Uterus (tissue), 2 donors: ENCODE measurements around the gene PAK4.

Experiments used
- POLR2A ChIP-seq, 2 donors: fragments of 450-650 bp; IDR thresholded peaks; one replicate each; pipeline ENCODE4 v1.6.1; 2016; ENCODE audit warnings: antibody characterized with exemption in 2 of 2, mild to moderate bottlenecking in 1 of 2, moderate library complexity in 1 of 2
- TF ChIP-seq, protein P1 (sequence below), 4 experiments: fragments of 200-600 bp in 2 of 4; fragments of 450-650 bp in 2 of 4; sonication (generic) in 2 of 4; IDR thresholded peaks; one replicate each; pipeline ENCODE4 v1.5.1; 2016 to 2019; ENCODE audit warnings: antibody characterized with exemption in 4 of 4, mild to moderate bottlenecking in 2 of 4, moderate library complexity in 1 of 4

DNA sequence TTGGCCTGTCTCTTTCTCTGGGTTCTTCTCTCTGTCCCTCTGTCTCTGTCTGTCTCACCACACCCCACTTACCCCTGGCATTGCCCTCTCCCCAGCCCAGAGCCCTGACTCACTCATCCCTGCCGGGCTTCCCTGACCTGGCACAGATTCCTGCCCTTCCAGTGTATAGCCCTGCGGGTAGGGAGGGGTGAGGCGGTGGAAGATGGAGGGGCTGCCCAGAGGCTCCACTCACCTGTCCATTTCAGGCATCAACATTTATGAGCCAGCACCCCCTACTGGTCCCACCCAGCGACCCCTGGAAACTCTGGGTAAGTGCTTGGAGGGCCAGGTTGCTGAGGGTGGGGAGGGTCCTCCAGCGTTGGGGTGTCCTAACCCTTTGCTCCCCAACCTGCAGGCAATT is 72.2 kb downstream of the PAK4 start:
- no peak for TF ChIP-seq POLR2A (IDR thresholded peaks at IDR 0.05)
- TF ChIP-seq, protein P1, sequence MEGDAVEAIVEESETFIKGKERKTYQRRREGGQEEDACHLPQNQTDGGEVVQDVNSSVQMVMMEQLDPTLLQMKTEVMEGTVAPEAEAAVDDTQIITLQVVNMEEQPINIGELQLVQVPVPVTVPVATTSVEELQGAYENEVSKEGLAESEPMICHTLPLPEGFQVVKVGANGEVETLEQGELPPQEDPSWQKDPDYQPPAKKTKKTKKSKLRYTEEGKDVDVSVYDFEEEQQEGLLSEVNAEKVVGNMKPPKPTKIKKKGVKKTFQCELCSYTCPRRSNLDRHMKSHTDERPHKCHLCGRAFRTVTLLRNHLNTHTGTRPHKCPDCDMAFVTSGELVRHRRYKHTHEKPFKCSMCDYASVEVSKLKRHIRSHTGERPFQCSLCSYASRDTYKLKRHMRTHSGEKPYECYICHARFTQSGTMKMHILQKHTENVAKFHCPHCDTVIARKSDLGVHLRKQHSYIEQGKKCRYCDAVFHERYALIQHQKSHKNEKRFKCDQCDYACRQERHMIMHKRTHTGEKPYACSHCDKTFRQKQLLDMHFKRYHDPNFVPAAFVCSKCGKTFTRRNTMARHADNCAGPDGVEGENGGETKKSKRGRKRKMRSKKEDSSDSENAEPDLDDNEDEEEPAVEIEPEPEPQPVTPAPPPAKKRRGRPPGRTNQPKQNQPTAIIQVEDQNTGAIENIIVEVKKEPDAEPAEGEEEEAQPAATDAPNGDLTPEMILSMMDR (IDR thresholded peaks at IDR 0.05) = no peak
